CD4-positive, alpha-beta T cell treated with Interleukin-6 for 4 hours (primary cell): ENCODE measurements around the gene PLAAT2.
"Not testable (repeated sequence)": the region's sequence is repeated elsewhere in the genome, so short reads cannot be mapped to it uniquely, and the experiment has no call there.

Source experiments
- DNase-seq: peaks from one replicate; pipeline ENCODE4 v3.0.0-alpha.2; 2020; ENCODE audit warnings: mixed read lengths

The PLAAT2 gene

DNA sequence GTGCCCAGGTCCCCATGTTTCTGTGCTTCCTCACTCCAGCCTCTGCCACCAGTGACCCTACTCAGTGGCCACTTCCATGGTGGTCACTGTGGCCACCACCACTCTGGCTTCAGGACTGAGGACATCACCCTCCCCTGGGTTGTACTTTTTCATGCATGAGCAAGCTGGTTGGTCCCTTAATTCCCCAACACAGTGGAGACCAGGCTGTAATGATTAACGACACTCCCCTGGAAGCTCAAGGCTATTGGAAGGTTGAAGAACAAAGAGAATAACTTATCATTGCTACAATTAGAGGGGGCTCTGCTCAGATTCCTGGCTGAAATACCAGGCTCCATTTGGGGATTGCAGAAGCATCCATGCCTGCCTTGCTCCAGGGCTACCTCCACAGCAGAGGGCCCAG is 16.1 kb downstream of the PLAAT2 start:
- no peak for DNase-seq

DNA sequence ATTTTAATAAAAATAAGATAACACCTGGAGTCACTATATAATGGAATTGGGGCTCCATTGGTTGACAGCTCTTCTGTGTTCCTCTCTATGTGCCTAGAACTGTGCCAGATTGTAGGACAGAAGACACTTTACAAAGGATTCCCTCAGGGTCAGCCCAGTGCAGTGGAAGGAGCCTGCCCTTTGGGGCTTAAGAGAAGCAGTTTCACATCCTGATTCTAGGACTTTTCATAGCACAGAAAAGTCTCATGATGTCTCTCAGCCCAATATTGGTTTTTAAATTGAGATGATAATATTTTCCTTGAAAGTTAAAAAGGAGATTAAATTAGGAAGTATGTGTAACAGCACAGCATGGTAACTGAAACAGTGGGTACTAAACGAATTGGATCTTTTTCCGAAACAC is 19.5 kb downstream of the PLAAT2 start:
- DNase-seq, result no peak

DNA sequence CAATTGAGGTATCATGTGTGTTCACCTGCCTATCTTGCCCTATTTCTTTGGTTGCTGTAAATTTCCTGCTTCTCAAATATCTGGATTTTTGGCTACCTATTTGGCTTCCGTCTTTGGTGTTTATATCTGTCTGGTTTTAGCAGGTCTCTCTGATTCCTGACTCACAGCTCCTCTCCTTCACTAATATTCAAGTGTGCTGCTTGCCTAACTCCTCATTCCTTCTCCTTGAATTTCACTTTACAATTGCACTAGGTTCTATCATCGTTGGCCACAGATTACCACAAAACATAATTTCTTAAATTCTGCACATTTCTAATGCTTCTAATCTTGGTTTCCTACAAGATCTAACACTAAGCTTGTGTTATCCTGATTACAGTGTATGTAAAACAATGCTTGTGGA is 20.7 kb downstream of the PLAAT2 start:
- DNase-seq, result not testable (repeated sequence)

DNA sequence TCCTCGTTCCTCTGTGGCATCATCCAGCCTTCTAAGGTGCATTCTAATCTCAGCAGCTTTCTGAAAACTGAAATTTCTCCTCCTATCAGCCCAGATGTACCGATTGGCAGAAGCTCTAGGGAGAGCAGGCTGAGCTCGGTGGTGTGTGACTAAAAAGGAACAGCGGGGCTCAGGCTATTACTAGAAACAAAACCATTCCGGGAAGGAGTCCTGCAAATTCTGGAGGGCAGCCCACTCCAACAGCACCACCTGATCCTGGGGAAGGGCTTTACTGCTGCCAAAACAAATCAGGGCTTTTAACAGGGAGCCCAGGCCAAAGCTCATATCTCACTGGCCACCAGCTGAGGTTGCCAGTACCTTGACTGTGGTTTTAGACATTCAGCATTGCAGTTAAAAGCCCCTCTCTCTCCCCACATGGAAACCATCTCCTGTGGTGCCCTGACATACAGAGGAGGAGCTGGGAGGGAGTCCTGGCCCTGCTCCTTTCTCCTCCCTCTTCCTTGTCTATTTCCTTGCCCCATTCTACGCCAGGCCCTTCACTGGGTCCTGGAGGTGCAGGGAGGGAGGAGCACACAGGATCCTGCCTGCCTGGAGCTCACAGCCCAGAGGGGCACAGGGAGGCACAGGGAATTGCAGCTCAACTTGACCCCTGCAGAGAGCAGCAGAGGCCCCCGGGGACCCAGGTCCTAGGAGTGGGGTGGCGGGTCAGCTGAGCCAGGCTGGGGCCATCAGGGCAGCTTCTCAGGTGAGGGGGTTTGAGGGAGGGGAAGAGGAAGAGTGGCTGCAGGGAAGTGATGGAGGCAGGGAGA is 25.7 kb downstream of the PLAAT2 start:
- peak; percentile 30 for DNase-seq

DNA sequence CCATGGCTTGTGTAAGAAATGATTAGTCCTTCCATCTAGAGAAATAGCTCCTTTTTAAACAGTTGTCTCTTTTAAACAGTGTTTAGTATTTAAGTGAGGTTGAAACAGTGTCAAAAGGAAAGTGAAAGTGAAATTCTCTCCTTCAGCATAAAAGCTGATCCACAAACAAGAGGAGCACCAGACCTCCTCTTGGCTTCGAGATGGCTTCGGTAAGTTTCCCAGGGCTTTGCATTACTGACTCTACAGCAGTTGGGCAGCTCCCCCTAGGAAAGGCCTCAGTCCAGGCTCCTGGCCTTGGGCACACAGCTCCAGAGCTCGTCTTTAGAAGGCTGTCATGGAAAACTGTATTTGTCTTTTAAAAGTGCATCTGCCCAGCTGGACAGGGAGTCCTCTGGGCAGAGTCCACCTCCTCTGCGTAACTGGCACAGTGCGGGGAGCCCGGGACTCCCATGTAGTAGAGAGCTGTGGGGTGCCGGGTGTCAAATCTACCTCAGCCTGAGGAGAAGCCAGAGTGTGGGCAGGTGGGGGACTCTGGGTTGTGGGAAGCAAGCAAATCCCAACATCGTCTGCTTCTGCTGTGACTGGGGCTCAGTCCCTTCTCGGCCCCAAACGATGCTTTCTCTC is 26.4 kb downstream of the PLAAT2 start, which contains the start of gene PLAAT4:
Gene PLAAT4, plus strand, starts transcription at position 140 of the 624 bp plus-strand sequence. Its CDS starts 61 bp downstream, at position 201.
- DNase-seq, result peak; percentile 48

DNA sequence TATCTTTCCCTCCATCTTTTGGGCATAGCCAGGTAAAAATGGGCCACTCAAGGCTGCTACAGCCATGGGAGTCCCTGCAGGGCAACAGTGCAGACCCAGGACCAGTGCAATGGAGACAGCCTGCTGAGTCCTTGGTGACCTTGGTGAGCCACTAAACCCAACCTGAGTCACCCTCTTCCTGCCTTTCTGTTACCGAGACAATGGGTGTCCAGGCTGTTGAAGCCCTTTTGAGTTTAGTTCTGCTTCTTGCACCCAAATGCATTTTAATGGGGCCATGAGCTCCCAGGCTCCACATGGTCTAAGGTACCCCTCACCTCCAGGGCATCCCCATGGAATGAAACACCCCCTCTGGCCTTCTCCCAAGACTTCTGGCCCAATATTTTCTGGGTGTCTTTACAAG is 27.4 kb downstream of the PLAAT2 start:
- peak; percentile 60 for DNase-seq

DNA sequence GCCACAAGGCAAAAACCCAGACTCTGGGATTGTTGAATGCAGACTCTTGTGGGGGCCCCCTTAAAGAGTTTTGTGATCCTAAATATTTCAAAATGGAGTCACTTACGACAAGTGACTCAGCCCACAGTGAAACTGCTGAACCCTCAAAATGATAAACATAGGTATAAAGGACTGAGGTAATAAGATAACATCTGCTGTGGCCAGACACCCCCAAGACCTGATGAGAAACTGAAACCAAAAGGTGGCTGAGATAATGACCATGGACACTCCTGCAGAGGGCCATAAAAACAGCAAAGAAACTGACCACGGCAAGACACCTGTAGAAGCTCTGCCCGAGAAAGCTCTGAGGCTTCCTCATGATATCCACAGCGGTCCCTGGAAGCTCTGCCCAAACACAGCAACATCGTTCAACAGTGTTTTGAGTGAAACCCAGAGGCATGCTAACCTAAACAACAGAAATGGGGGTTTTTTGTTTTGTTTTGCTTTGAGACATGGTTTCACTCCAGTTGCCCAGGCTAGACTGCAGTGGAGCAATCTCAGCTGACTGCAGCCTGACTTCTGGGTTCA is 28.2 kb downstream of the PLAAT2 start:
- DNase-seq, result no peak

DNA sequence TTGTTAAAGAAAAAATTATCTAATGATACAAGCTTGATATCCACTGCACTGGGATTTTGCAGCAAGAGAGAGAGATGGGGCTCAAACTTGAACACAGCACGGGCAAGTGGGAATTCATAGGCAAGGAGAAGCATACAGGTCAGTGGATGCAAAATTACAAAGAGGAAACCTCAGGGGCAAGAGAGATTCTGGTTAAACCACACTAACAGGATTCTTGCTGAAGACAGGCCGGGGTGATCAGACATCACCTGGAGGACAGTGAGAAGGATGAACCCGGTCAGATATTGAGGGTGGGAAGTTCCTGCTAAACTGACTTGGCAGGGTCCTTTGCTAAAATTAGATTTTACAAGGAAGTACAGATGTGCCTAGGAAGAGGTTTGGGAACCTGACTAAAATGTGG is 29.1 kb downstream of the PLAAT2 start:
- DNase-seq, result no peak

DNA sequence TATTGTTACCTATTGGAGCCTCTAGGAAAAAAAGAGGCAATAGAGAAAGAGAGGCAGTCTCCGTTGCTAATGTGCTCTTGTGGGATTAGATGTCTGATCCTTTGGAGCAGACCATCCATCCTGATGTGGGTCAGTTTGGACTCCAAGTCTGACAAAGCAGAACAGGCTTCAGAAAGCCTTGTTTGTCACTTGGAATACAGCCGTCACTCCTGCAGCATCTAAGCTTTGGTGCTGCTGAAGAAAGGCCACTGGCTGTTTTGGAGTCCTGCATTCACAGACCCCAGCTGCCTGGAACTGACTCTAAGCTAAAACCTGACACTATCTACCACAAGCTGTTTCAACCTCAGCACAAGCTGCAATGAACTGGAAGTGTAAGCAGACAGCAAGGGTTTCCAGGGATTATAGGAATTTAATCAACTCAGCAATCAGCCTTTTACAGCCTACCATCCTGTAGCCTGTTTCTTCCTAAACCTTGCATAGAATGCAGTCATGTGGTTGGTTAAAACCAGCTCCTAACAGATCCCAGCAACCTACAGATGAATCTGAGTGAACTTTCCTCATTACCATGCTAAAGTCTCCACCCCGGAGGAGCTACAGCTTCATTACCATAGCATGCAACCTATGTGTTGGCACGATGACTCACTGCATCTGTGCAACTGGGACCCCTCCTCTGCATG is 30.2 kb downstream of the PLAAT2 start:
- no peak for DNase-seq

DNA sequence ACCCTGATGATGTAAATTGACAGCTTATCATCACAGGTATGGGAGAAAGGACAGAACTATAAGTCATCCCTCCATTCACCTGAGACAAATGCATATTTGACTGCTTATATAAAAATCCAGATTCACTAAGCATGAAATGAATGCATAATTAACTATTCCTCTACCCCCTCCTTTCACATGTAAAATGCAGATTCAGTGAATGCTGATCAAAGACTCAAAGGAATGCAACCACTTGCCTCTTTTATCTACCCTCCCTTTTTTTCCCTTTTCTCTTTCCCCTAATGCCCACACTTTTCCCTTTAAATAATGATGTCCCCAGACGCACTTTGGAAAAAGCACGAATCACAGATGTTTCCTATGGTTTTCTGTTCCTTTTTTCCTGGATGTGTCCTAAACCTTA is 31.1 kb downstream of the PLAAT2 start:
- no peak for DNase-seq

DNA sequence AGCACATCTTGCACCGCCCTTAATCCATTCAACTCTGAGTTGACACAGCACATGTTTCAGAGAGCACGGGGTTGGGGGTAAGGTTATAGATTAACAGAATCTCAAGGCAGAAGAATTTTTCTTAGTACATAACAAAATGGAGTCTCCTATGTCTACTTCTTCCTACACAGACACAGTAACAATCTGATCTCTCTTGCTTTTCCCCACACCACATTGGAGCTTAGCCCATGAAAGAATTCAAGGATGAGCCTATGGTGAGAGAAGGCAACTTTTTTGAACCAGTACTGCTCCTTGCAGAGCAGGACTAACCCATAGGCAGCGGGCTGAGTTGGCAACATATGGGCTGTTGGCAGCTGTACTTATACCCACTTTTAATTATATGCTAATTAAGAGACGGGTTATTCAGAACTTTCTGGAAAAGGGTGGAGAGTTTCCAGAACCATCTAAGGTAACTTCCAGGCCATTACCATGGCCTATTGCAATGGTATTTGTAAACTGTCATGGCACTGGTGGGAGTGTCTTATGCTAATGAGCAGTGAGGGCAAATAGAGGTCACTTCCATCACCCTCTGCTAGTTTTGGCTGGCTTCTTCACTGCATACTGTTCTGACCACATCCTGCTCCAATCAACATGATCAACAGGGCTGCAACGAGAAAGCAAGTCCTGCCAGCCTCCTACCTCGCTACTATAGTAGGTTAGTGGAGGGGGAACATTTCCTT is 31.9 kb downstream of the PLAAT2 start:
- DNase-seq, result peak; percentile 67

DNA sequence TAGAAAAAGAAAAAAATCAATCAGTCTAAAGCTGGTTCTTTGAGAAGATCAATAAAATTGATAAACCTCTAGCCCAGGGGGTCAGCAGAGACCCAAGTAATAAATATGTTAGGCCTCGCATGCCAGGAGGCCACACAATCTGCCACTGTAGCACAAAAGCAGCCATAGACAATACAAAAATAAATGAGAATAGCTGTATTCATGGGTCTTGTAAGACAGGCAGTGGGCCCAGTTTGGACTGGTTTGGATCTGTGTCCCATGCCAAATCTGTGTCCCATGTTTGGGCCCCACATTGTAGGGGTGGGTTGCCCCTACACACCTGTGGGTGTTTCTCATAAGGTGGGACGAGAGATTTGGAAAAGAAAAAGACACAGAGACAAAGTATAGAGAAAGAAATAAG is 33.2 kb downstream of the PLAAT2 start:
- no peak for DNase-seq

DNA sequence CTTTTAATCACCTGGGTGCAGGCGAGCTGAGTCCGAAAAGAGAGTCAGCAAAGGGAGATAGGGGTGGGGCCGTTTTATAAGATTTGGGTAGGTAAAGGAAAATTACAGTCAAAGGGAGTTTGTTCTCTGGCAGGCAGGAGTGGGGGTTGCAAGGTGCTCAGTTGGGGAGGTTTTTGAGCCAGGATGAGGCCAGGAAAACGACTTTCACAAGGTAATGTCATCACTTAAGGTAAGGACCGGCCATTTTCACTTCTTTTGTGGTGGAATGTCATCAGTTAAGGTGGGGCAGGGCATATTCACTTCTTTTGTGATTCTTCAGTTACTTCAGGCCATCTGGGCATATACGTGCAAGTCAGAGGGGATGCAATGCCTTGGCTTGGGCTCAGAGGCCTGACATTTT is 33.8 kb downstream of the PLAAT2 start:
- DNase-seq, result not testable (repeated sequence)

DNA sequence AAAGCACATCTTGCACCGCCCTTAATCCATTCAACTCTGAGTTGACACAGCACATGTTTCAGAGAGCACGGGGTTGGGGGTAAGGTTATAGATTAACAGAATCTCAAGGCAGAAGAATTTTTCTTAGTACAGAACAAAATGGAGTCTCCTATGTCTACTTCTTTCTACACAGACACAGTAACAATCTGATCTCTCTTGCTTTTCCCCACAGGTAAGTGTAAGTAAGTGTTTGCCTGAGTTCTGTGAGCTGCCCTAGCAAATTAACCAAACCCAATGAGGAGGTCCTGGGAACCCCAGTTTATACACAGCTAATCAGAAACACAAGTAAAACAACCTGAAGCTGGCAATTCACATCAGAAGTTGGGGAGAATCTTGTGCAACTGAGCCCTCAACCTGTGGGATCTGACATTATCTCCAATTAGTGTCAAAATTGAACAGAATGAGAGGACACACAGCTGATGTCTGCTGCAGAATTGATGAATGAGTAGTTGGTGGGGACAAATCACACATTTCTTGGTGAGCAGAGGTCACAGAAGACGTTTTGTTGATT is 34.4 kb downstream of the PLAAT2 start:
- DNase-seq, result not testable (repeated sequence)

DNA sequence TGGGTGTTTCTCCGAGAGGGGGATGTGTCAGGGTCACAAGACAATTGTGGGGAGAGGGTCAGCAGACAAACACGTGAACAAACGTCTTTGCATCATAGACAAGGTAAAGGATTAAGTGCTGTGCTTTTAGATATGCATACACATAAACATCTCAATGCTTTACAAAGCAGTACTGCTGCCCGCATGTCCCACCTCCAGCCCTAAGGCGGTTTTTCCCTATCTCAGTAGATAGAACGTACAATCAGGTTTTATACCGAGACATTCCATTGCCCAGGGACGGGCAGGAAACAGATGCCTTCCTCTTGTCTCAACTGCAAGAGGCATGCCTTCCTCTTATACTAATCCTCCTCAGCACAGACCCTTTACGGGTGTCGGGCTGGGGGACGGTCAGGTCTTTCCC is 35.0 kb downstream of the PLAAT2 start:
- DNase-seq, result not testable (repeated sequence)

DNA sequence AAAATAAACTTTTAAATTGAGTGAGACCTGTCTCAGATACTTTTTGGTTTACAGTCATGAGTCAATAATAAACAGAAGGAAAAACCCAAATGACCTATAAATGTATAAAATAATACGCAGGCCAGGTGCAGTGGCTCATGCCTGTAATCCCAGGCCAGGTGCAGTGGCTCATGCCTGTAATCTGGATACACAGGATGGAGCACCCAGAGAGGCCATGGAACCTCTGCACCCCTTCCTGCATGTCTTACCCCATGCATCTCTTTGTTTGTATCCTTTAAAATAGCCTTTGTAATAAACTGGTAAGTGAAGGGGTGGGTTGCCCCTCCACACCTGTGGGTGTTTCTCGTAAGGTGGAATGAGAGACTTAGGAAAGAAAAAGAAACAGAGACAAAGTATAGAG is 35.5 kb downstream of the PLAAT2 start:
- no peak for DNase-seq

DNA sequence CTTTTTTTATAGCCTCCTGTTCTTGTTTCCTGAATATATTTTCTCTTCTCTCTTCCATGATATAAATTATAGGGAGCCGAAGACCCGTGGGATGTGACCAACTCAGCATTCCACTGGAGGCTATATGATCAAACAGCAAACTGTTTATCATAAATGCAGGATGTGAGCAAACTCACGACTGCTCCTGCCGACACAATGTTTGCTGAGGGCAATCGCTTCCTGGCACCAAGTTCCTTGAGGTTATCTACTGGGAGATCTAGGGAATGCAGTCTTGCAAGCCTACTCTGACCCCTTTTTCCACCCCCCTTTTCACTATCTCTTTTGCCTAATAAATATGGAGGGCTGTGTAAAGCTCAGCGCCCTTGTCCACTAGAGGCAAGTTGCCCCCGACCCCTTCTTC is 40.0 kb downstream of the PLAAT2 start:
- no peak for DNase-seq

DNA sequence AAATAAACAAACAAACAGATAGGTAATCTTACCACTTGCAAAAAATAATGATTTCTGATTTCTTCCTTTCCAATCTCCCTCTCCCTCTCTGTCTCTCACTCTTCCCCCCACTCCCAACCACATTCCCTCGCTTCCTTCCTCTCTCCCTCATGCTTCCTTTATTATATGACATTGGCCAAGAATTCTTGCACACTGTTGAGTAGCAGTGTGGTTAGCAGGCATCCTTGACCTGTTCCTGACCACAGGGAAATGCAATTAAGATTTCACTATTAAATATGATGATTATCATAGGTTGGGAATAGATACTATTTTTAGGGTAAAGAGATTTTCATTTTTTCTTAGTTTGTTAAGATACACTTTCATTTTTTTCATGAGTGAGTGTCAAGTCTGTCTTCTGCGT is 41.3 kb downstream of the PLAAT2 start:
- DNase-seq, result no peak

DNA sequence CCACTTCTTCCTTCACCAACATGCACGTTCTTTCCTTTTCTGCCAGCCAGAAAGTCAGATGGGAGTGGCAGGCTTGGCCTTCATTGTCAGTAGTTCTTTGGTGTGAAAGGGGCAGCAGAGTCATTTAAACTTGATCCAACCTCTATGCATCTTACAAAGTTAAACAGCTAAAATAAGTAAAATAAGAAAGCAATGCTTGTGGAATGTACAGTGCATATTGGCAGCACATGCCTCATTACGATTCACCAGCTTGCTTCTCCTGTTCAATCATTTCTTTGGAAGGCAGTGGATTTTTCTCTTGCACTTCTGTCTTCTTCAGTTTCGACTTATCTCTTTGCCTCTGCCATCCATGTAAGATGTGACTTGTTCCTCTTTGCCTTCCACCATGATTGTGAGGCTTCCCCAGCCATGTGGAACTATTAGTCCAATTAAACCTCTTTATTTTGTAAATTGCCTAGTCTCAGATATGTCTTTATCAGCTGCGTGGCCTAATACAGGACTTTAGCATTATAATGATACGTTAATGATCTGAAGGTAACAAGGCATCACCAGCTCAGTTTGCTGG is 42.5 kb downstream of the PLAAT2 start:
- DNase-seq, result no peak

DNA sequence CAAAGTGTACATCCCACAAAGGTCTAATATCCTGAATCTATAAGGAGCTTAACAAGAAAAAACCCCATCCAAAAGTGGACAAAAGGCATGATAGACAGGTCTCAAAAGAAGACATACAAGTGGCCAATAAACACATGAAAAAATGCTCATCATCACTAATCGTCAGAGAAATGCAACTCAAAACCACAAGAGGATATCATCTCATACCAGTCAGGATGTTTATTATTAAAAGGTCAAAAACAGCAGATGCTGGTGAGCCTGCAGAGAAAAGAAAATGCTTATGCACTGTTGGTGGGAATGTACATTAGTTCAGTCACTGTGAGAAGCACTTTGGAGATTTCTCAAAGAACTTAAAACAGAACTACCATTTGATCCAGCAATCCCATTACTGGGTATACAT is 44.6 kb downstream of the PLAAT2 start:
- DNase-seq, result no peak

DNA sequence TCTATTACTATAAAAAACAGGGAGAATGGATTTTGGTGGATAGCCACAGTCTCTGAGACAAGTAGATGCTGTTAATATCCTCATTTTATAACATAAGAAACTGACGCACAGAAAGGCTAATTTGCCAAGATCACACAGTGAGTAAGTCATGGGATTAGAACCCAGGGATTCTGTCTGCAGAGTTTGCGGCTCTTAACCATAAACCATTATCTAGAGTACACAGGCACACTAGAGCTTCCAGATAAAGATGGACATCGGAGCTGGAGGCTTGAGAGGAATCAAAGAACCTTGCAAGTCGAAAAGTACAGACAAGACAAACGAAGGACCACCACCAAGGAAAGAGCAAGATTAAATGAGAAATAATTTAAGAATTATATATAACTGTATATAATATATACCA is 46.0 kb downstream of the PLAAT2 start:
- no peak for DNase-seq

DNA sequence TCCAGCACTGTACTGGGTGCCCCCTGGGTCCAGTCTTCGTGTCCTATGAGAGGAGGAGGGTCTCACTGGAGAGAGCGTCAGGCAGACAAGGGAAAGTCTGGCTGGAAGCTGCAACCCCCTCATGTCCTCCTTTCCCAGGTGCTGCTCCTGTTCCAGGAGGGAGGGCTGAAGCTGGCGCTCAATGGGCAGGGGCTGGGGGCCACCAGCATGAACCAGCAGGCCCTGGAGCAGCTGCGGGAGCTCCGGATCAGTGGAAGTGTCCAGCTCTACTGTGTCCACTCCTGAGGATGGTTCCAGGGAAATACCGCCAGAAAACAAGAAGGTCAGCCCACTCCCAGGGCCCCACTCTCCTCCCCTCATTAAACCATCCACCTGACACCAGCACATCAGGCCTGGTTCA is 47.1 kb downstream of the PLAAT2 start:
- DNase-seq, result no peak
